ENCODE data around the gene SCAF11.

DNA sequence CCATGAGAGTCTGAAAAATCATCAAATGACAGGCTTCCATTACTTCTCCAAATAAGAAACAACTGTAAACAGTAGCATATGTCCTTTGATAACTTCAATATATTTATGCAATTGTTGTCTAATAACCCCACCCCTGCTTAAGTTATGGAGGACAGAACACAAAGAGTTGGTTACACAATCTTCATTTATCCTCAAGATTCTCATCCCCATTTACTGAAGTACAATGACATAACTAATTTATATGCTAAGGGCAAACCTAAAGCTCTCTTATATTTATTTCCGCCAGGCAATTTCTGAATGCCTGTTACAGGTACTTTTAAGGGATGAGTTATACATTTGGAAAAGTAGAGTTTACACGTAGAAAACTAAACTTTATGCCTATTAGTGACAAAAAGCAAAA is 12.3 kb downstream of the SCAF11 start:
- TF ChIP-seq, protein P1, sequence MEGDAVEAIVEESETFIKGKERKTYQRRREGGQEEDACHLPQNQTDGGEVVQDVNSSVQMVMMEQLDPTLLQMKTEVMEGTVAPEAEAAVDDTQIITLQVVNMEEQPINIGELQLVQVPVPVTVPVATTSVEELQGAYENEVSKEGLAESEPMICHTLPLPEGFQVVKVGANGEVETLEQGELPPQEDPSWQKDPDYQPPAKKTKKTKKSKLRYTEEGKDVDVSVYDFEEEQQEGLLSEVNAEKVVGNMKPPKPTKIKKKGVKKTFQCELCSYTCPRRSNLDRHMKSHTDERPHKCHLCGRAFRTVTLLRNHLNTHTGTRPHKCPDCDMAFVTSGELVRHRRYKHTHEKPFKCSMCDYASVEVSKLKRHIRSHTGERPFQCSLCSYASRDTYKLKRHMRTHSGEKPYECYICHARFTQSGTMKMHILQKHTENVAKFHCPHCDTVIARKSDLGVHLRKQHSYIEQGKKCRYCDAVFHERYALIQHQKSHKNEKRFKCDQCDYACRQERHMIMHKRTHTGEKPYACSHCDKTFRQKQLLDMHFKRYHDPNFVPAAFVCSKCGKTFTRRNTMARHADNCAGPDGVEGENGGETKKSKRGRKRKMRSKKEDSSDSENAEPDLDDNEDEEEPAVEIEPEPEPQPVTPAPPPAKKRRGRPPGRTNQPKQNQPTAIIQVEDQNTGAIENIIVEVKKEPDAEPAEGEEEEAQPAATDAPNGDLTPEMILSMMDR (IDR thresholded peaks at IDR 0.05; ENCODE audit: insufficient read depth, low read length, poor library complexity, severe bottlenecking), result no peak
- no peak for TF ChIP-seq EZH2phosphoT487 (conservative IDR thresholded peaks at IDR 0.05; ENCODE audit: low read length)

Measured in SU-DHL-6 (cell line).